ENCODE data around the gene EEF1A2. TPM values are rescaled to one million over a fixed set of nuclear protein-coding genes. Genes with fewer than 3 reads are reported as not detected.

The EEF1A2 gene
- total and polyA plus RNA-seq, 2 of the 4 experiments (the other 2 are of a cell fraction) = 1.3 to 4.6 TPM

DNA sequence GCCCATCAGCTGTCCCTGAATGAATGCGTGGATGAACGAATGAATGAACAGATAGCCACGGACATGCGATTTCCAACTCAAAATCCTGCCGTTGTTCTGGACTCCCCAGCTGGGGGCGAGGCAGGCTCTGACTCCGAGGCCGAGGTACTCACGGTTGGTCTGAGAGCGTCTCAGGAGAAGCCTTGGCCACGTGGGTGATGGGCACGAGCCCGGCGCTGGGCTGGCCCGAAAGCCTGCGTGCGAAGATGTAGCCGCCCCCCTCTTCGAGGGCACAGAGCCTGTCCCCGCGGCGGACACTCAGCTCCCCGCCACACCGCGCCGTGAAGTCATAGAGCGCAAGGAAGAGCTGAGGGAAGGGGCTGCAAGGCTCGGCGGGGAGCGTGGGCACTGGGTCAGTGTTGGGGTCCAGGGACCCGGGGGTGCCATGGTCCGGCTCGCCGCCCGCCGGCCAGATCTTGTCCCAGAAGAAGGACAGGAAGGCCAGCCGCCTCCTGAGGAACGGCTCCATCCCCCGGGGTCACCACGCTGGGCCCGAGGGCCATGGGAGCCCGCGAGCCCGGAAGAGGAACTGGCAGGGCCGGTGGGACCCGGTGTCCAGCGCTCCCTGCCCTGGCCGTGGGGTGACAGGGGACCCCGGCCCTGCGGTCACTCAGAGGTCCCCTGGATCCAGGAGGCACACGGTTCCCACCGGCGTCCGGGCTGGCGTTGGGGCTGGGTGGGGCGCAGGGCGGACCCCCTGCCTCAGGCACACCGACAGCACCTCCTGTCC is 48.3 kb upstream of the EEF1A2 start:
- H3K23ac ChIP-seq (ENCODE audit: low read depth, low read length) = no peak overlapping the region
- no peak overlapping the region for H2BK120ac ChIP-seq (ENCODE audit: low read depth, low read length)
- H2AK5ac ChIP-seq (ENCODE audit: low read depth, low read length) = no peak overlapping the region
- no peak overlapping the region for H2AFZ ChIP-seq (replicated peaks; ENCODE audit: low read length, poor library complexity)
- ATAC-seq (ENCODE audit: low read depth) (no peak), DNase-seq (no peak)
- TF ChIP-seq, protein P1, sequence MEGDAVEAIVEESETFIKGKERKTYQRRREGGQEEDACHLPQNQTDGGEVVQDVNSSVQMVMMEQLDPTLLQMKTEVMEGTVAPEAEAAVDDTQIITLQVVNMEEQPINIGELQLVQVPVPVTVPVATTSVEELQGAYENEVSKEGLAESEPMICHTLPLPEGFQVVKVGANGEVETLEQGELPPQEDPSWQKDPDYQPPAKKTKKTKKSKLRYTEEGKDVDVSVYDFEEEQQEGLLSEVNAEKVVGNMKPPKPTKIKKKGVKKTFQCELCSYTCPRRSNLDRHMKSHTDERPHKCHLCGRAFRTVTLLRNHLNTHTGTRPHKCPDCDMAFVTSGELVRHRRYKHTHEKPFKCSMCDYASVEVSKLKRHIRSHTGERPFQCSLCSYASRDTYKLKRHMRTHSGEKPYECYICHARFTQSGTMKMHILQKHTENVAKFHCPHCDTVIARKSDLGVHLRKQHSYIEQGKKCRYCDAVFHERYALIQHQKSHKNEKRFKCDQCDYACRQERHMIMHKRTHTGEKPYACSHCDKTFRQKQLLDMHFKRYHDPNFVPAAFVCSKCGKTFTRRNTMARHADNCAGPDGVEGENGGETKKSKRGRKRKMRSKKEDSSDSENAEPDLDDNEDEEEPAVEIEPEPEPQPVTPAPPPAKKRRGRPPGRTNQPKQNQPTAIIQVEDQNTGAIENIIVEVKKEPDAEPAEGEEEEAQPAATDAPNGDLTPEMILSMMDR (conservative IDR thresholded peaks at IDR 0.05; ENCODE audit: low read depth, low read length) = no peak
- no peak for TF ChIP-seq MAZ (IDR thresholded peaks at IDR 0.05; ENCODE audit: borderline replicate concordance, low read depth, low read length)
- no peak for TF ChIP-seq SMC3 (IDR thresholded peaks at IDR 0.05; ENCODE audit: low read depth, low read length)
- TF ChIP-seq CEBPB (IDR thresholded peaks at IDR 0.05; ENCODE audit: low read depth, low read length) = no peak
- TF ChIP-seq, protein P2, sequence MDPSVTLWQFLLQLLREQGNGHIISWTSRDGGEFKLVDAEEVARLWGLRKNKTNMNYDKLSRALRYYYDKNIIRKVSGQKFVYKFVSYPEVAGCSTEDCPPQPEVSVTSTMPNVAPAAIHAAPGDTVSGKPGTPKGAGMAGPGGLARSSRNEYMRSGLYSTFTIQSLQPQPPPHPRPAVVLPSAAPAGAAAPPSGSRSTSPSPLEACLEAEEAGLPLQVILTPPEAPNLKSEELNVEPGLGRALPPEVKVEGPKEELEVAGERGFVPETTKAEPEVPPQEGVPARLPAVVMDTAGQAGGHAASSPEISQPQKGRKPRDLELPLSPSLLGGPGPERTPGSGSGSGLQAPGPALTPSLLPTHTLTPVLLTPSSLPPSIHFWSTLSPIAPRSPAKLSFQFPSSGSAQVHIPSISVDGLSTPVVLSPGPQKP (IDR thresholded peaks at IDR 0.05; ENCODE audit: borderline replicate concordance, low read depth, low read length) = no peak
- TF ChIP-seq MXI1 (IDR thresholded peaks at IDR 0.05; ENCODE audit: borderline replicate concordance, low read depth, low read length) = no peak
- TF ChIP-seq MAFK (IDR thresholded peaks at IDR 0.05; ENCODE audit: low read depth, low read length) = no peak
- TF ChIP-seq POLR2A (IDR thresholded peaks at IDR 0.05; ENCODE audit: low read depth, low read length) = no peak
- no peak for TF ChIP-seq FOS (IDR thresholded peaks at IDR 0.05; ENCODE audit: low read depth, low read length)
- BruUV-seq (replicated peaks) = no TSS peak
- 58% methylated on average over 40 of the region's 58 CpGs; no CpG with 5 or more reads in 1 of the 2 experiments for WGBS, 2 experiments (ENCODE audit: extremely low coverage in 2 of 2, insufficient read length in 1 of 2)
- no peak overlapping the region for H3K14ac ChIP-seq (replicated peaks; ENCODE audit: low read depth, low read length)
- H2AK9ac ChIP-seq (replicated peaks; ENCODE audit: low read depth, low read length, poor library complexity) = no peak overlapping the region
- ChIA-PET CTCF (no interaction called here), POLR2A (ENCODE audit: unreplicated experiment) (no interaction called here)
- H3K79me1 ChIP-seq (ENCODE audit: low read depth in 1 of 2, low read length in 2 of 2) = no peaks in the 10 kb centered on the region
- H2BK15ac ChIP-seq (ENCODE audit: low read depth, low read length) = no peak overlapping the region
- H4K20me1 ChIP-seq (ENCODE audit: insufficient read depth, low read length) = no peaks in the 10 kb centered on the region
- no peaks in the 10 kb centered on the region for H3K4me1 ChIP-seq (ENCODE audit: control insufficient read depth, insufficient read depth, low read length)
- H3K9me3 ChIP-seq (ENCODE audit: control insufficient read depth, insufficient read depth, low read length) = no peaks in the 10 kb centered on the region
- intact Hi-C loops (cut with micrococcal nuclease) (no loop called here), dilution Hi-C loops (cut with HindIII; ENCODE audit: low sequenced_read_pairs, unreplicated experiment) (no loop called here), in situ Hi-C loops (cut with MboI; ENCODE audit: low sequenced_read_pairs) (no loop called here)
- H3K4me2 ChIP-seq (ENCODE audit: low read depth, low read length) = no peak overlapping the region
- no peak overlapping the region for H4K5ac ChIP-seq (ENCODE audit: low read depth, low read length)
- no peaks in the 10 kb centered on the region for H3K9me1 ChIP-seq (ENCODE audit: insufficient read depth, low read length)
- H2BK5ac ChIP-seq (ENCODE audit: low read depth, low read length, poor library complexity, severe bottlenecking) = no peak overlapping the region
- H4K91ac ChIP-seq (ENCODE audit: insufficient read depth, low read depth, low read length) = no peak overlapping the region
- no peak overlapping the region for H3K4ac ChIP-seq (ENCODE audit: low read depth, low read length)
- peaks cover 40% of the 10 kb centered on the region for H3K27me3 ChIP-seq (ENCODE audit: control insufficient read depth, insufficient read depth, low read length)
- no peak overlapping the region for H3K56ac ChIP-seq (ENCODE audit: extremely low read depth, insufficient read depth, low read length)
- no peak overlapping the region for H3K27ac ChIP-seq (ENCODE audit: insufficient read depth, low read length)
- H2BK20ac ChIP-seq (ENCODE audit: low read depth, low read length) = no peak overlapping the region
- no peak overlapping the region for H3K18ac ChIP-seq (ENCODE audit: low read depth, low read length)
- H3K36me3 ChIP-seq (ENCODE audit: control insufficient read depth, insufficient read depth, low read length) = no peaks in the 10 kb centered on the region
- no peak overlapping the region for H4K8ac ChIP-seq (ENCODE audit: low read depth in 2 of 2, low read length in 2 of 2)
- no peak overlapping the region for H3K9ac ChIP-seq (ENCODE audit: low read depth, low read length)
- H3K4me3 ChIP-seq (ENCODE audit: insufficient read depth, low read depth, low read length) = no peak overlapping the region

Data from IMR-90 (cell line).